A375 (cell line): Measurements from ENCODE around the gene LRRC25. TPM values are rescaled to one million over a fixed set of nuclear protein-coding genes. Genes with fewer than 3 reads are reported as not detected.

Experiments used
- small RNA-seq: library from RNA; depleted of rRNA; stranded (forward); fragments of <200 nt; gene quantifications from one replicate; pipeline ENCODE3, GENCODE V24; 2014
- total RNA-seq: library from RNA; depleted of rRNA; stranded (reverse); fragments of >200 nt; shearing (Covaris generic); gene quantifications from 2 replicates; pipeline ENCODE4 v1.2.3, GENCODE V29; 2014; rRNA removed

The LRRC25 gene
- 0.15 TPM in 1 of 2 replicates, not detected in the other for total RNA-seq

GRCh38 chr19:18397242-18398202, at the start of gene LRRC25:
LRRC25 (minus strand) TSS chr19:18397622; CDS start chr19:18396963, 659 bp downstream.

GRCh38 chr19:18437491-18438330, 40.3 kb upstream of the LRRC25 start, which contains the start of gene ISYNA1:
ISYNA1 (minus strand) TSS chr19:18438133; CDS start chr19:18437979, 154 bp downstream.

GRCh38 chr19:18419195-18419698, 21.8 kb upstream of the LRRC25 start, which contains the start of gene SSBP4:
SSBP4 (plus strand) TSS chr19:18419398; CDS start chr19:18419649, 251 bp downstream.

GRCh38 chr19:18385675-18386542, 11.5 kb downstream of the LRRC25 start, which contains the start of gene GDF15:
GDF15 (plus strand) TSS chr19:18386158; CDS start chr19:18386190, 32 bp downstream.

Small RNA genes lying within 50 kb of the gene (small RNA-seq; reads per million reads assigned to genes)
- gene MIR3189 = not detected

Other genes starting within 250 kb of the LRRC25 start
- gene PIK3R2, start 244.5 kb downstream of the LRRC25 start, total RNA-seq = 24.1 and 36.7 TPM in 2 replicates
- gene IFI30, start 223.8 kb downstream of the LRRC25 start, total RNA-seq = 26.7 and 37.5 TPM in 2 replicates
- gene MPV17L2, start 204.4 kb downstream of the LRRC25 start, total RNA-seq = 20.6 and 27.2 TPM in 2 replicates
- 2.9 and 4.9 TPM in 2 replicates for gene RAB3A, start 193.6 kb downstream of the LRRC25 start, total RNA-seq
- 0.05 TPM in 1 of 2 replicates, not detected in the other for gene PDE4C, start 171.2 kb downstream of the LRRC25 start, total RNA-seq
- gene IQCN, start 123.2 kb downstream of the LRRC25 start, total RNA-seq = 0.34 and 0.94 TPM in 2 replicates
- gene JUND, start 116.0 kb downstream of the LRRC25 start, total RNA-seq = 238 and 267 TPM in 2 replicates
- 562 and 580 TPM in 2 replicates for gene LSM4, start 74.5 kb downstream of the LRRC25 start, total RNA-seq
- 14.8 and 15.8 TPM in 2 replicates for gene PGPEP1, start 57.0 kb downstream of the LRRC25 start, total RNA-seq
- gene GDF15, start 11.5 kb downstream of the LRRC25 start, total RNA-seq = 32.1 and 48.4 TPM in 2 replicates
- 135 and 183 TPM in 2 replicates for gene SSBP4, start 21.8 kb upstream of the LRRC25 start, total RNA-seq
- gene ISYNA1, start 40.5 kb upstream of the LRRC25 start, total RNA-seq = 26.3 and 35.8 TPM in 2 replicates
- 21.9 and 26.6 TPM in 2 replicates for gene ELL, start 124.4 kb upstream of the LRRC25 start, total RNA-seq
- 270 and 281 TPM in 2 replicates for gene FKBP8, start 146.0 kb upstream of the LRRC25 start, total RNA-seq
- gene KXD1, start 160.2 kb upstream of the LRRC25 start, total RNA-seq = 170 and 182 TPM in 2 replicates
- gene UBA52, start 174.2 kb upstream of the LRRC25 start, total RNA-seq = 1,318 and 1,387 TPM in 2 replicates
- gene REX1BD, start 191.2 kb upstream of the LRRC25 start, total RNA-seq = 185 and 235 TPM in 2 replicates
- 6.0 and 9.8 TPM in 2 replicates for gene CRLF1, start 209.2 kb upstream of the LRRC25 start, total RNA-seq
- gene TMEM59L, start 215.2 kb upstream of the LRRC25 start, total RNA-seq = 2.0 and 2.5 TPM in 2 replicates
- gene KLHL26, start 239.4 kb upstream of the LRRC25 start, total RNA-seq = 7.0 TPM in 2 replicates